SK-N-SH (cell line): ENCODE measurements around the gene SEC14L1.

Experiments used
- FOXM1 ChIP-seq: IDR thresholded peaks from 2 replicates; pipeline ENCODE4 v1.4.0; 2012; ENCODE audit warnings: low read depth, mild to moderate bottlenecking
- MAX ChIP-seq: IDR thresholded peaks from 2 replicates; pipeline ENCODE4 v1.4.0; 2012; ENCODE audit warnings: low read depth
- NFIC ChIP-seq: IDR thresholded peaks from 2 replicates; pipeline ENCODE4 v1.4.0; 2012; ENCODE audit warnings: borderline replicate concordance
- POLR2AphosphoS5 ChIP-seq: IDR thresholded peaks from 2 replicates; pipeline ENCODE4 v1.6.1; 2012; ENCODE audit warnings: low read depth, low read length
- SIN3A ChIP-seq: IDR thresholded peaks from 2 replicates; pipeline ENCODE4 v1.6.1; 2012; ENCODE audit warnings: low read depth, mild to moderate bottlenecking, low read length, moderate library complexity, borderline replicate concordance
- TF ChIP-seq, protein P1 (sequence below): fragments of 200-600 bp; sonication (generic); IDR thresholded peaks from 2 replicates; pipeline ENCODE4 v1.6.1; 2017; ENCODE audit warnings: antibody characterized with exemption, mild to moderate bottlenecking, moderate library complexity

GRCh38 chr17:77153472-77153871, 12.7 kb downstream of the SEC14L1 start:
- TF ChIP-seq POLR2AphosphoS5 (no peak), SIN3A (no peak), NFIC (no peak), FOXM1 (no peak), MAX (no peak)
- TF ChIP-seq, protein P1, sequence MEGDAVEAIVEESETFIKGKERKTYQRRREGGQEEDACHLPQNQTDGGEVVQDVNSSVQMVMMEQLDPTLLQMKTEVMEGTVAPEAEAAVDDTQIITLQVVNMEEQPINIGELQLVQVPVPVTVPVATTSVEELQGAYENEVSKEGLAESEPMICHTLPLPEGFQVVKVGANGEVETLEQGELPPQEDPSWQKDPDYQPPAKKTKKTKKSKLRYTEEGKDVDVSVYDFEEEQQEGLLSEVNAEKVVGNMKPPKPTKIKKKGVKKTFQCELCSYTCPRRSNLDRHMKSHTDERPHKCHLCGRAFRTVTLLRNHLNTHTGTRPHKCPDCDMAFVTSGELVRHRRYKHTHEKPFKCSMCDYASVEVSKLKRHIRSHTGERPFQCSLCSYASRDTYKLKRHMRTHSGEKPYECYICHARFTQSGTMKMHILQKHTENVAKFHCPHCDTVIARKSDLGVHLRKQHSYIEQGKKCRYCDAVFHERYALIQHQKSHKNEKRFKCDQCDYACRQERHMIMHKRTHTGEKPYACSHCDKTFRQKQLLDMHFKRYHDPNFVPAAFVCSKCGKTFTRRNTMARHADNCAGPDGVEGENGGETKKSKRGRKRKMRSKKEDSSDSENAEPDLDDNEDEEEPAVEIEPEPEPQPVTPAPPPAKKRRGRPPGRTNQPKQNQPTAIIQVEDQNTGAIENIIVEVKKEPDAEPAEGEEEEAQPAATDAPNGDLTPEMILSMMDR = no peak
